HG02852 (cell line): ENCODE measurements around the gene PPIP5K2.

Experiments
- ATAC-seq: cut with Tn5 transposase; IDR thresholded peaks from one replicate; pipeline ENCODE4 v1.9.1; 2021; ENCODE audit warnings: mild to moderate bottlenecking, moderate library complexity; ENCODE audit not compliant: unreplicated experiment

PPIP5K2 gene

DNA sequence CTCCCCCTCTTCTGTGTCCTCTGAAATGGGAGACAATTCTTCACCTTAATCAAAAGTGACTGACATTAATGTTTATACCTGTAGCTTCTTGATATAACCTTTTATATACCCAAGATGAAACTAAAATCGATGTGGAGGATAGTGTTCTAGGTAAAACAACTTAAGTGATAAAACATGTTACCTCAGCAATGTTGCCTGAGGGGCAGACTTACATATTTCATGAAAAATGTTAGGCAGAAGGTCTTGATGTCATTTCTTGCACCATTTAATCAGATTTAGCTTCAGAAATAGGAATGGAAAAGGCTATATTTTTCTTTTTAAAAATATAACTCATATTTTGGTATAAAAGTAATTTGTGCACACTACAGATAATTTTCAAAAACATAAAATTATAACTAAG, 115.8 kb downstream of the PPIP5K2 start:
- no peak for ATAC-seq

- ATAC-seq = no peak
These were observed 117.7 kb downstream of the PPIP5K2 start for GRCh38 chr5:103237778-103238177.

- no peak for ATAC-seq
These were observed 123.6 kb downstream of the PPIP5K2 start for GRCh38 chr5:103243665-103244064.

GRCh38 chr5:103244398-103244797, 124.3 kb downstream of the PPIP5K2 start:
- ATAC-seq = no peak

GRCh38 chr5:103245761-103246160, 125.7 kb downstream of the PPIP5K2 start:
- no peak for ATAC-seq

DNA sequence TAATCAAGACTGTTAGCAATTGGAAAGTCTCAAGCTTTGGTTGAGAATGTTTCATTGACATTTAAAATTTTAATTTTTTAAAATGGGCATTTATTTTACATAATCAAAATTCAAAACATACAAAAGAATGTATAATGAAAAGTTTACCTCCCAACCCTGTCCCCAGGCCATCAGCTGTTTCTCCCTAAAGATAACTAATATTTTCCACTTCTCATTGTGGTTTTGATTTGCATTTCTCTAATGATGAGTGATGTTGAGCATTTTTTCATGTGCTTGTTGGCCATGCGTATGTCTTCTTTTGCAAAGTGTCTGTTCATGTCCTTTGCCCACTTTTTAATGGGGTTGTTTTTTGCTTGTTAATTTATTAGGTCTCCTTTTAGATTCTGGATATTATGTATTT, 127.0 kb downstream of the PPIP5K2 start:
- ATAC-seq = no peak

DNA sequence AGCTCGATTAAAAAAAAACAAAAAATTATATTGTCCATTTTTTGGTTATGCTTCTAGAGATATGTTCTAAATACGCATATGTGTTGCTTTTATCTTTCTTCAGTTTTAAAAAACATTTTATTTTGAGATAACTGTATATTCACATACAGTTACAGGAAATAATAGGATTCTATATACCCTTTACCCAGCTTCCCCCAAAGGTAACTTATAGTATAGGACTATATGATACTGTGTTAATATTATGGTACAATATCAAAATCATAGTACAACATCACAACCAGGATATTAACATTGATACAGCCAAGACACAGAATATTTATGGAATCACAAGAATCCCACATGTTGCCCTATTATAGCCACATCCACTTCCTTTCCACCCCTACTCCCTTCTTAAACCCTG, 129.0 kb downstream of the PPIP5K2 start:
- no peak for ATAC-seq

GRCh38 chr5:103254921-103255320, 134.8 kb downstream of the PPIP5K2 start:
- ATAC-seq = no peak

- ATAC-seq = no peak
These were observed 135.6 kb downstream of the PPIP5K2 start for GRCh38 chr5:103255691-103256090.

GRCh38 chr5:103256178-103256577, 136.1 kb downstream of the PPIP5K2 start:
- ATAC-seq = no peak

- peak; percentile 80 for ATAC-seq
These were observed 138.4 kb downstream of the PPIP5K2 start, which contains the start of gene MACIR for GRCh38 chr5:103258368-103258956. Gene MACIR, plus strand, starts transcription at chr5:103258763. Its CDS starts 17,157 bp downstream, at chr5:103275920.

DNA sequence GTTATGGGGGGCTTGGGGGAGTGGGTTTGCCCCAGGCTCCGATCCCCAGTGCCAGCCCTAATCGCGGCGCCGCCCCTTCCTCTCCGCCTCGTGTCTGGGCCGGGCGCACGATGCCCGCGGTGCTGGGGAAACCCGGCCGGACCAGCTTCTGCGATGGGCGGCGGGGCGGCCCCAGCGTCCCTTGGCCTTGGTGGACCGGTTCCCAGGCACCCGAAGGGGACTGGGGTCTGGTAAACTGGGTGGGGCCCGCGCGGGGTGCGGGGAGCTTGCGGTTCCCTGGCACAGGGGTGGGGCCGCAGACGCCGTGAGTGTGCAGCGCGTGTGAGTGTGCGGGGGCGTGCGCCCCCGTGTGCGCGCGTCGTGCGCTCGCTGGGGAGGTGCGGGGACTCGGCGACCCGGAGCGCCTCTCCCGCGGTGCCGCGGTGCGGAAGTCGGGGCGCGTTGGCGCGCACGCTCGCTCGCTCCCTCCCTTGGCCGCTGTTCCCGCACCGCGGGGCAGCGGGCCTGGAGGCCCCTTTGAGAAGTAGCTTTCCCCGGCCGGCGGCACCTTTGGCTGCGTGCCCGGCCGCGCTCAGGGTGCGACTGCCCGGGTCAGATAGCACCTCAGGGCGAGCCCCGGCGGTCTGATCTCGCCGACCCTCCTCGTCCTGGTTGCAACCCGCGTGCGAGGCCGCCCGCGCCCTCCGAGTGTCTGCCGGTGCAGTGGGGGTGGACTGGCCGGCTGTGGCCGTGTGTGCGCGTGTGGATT, 139.0 kb downstream of the PPIP5K2 start:
- ATAC-seq = peak; percentile 34

GRCh38 chr5:103259705-103260355, 139.7 kb downstream of the PPIP5K2 start:
- no peak for ATAC-seq

GRCh38 chr5:103260951-103261350, 140.8 kb downstream of the PPIP5K2 start:
- peak; percentile 26 for ATAC-seq
